Occipital lobe (tissue), 2 donors: ENCODE results near the gene DNAJC12. TPM values are rescaled to one million over a fixed set of nuclear protein-coding genes. Genes with fewer than 3 reads are reported as not detected.
"Not testable (repeated sequence)": the region's sequence is repeated elsewhere in the genome, so short reads cannot be mapped to it uniquely, and the experiment has no call there.

Experiments
- DNase-seq: peaks from one replicate; lab custom pipeline; 2025; lab: John Stamatoyannopoulos, UW
- total RNA-seq: library from RNA; depleted of rRNA; stranded (reverse); fragments of >200 nt; gene quantifications from one replicate; pipeline ENCODE4 v1.2.3, GENCODE V29; 2014

DNAJC12 gene
- total RNA-seq, 1 donor from 2014 or later: 1.7 TPM

- no peak for DNase-seq
These were observed 44.7 kb downstream of the DNAJC12 start for GRCh38 chr10:67793313-67793712.

- no peak for DNase-seq
These were observed 45.3 kb downstream of the DNAJC12 start for GRCh38 chr10:67792653-67793052.

- DNase-seq: no peak
These were observed 47.2 kb downstream of the DNAJC12 start for GRCh38 chr10:67790534-67791408.

GRCh38 chr10:67789769-67790168 is 48.2 kb downstream of the DNAJC12 start:
- DNase-seq: no peak

DNA sequence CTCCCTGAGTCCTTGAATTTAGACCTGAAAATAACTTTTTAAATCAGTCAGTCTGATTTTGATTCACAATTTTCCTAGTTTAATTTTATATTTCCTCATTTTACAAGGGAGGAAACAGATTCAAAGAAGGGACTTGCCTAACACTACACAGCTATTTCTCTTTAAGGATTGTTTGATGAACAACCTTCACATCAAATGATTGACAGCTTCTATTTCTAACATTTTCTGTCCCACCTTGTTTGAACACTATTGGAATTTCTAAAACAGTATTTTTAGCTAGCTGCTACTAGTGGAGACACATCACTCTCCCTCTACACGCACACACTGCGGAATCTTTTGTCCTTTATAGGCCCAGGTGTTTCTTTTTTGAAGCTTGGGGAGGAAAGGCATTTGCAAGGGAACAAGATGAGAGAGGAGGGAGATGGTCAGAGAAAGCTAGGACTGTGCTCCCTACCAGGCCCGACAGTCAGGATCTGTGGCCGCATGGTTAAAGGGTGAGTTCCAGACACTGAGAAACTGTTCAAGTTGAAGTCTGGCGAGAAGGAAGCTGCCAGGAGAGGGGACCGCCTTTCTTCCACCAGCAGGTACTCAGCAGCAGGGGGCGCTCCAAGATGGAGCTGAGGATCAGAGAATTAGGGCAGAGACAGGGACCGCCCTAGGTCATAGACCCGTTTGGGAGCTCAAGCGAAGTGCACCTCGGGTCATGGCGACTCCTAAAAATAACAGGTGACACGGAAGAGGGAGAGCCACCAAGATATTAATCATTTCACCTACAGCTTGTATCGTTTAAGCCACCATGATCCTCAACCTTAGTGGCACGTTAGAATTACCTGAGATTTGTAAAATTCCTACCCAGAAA is 49.7 kb downstream of the DNAJC12 start:
- DNase-seq: no peak

- no peak for DNase-seq
These were observed 52.9 kb downstream of the DNAJC12 start for GRCh38 chr10:67785098-67785497.

DNA sequence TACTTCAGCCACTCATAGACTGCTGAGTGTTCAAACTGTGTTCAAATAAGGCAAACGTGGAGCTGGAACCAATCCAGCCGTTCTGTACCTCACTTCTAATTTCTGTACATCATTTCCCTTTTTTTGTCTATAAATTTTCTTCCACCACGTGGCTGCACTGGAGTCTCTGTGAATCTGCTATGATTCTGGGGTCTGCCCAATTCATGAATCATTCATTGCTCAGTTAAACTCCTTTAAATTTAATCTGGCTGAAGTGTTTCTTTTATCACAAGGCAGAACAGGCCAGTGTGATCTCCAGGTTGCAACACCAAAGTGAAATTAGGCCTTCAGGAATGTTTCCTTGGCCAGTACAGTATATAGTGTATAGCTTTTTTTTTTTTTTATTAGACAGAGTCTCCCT is 53.5 kb downstream of the DNAJC12 start:
- DNase-seq: no peak

DNA sequence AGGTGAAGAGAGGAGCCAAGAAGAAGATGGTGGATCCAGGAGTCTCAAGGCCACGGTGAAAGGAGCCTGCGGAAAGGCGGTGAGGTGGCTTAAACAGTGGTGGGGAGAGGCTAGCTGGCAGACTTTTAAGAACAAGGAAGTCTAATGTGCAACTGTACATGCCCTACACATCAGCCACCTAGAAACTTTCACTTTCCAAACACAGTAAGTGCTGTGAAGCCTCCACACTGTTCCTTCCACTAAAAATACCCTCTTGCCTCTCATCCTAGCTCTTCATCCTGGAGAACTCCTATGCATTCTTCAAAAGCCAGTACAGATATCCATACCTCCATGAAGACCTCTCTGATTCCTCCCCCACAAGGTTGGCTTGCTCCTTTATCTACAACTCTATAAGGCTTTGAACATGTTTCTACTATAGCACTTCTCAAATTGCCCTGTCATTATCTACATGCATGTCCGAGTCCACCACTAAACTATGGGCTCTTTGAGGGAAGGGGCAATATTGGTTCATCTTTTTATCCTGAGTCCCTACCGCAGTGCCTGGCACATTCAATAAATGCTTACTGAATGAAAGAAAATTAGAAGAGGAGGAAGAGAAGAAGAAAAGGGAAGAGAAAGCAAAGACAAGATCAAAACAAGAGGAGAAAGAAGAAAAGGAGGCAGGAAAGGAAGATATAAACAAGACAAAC is 54.2 kb downstream of the DNAJC12 start:
- DNase-seq: no peak

- no peak for DNase-seq
These were observed 55.5 kb downstream of the DNAJC12 start for GRCh38 chr10:67782530-67782929.

DNA sequence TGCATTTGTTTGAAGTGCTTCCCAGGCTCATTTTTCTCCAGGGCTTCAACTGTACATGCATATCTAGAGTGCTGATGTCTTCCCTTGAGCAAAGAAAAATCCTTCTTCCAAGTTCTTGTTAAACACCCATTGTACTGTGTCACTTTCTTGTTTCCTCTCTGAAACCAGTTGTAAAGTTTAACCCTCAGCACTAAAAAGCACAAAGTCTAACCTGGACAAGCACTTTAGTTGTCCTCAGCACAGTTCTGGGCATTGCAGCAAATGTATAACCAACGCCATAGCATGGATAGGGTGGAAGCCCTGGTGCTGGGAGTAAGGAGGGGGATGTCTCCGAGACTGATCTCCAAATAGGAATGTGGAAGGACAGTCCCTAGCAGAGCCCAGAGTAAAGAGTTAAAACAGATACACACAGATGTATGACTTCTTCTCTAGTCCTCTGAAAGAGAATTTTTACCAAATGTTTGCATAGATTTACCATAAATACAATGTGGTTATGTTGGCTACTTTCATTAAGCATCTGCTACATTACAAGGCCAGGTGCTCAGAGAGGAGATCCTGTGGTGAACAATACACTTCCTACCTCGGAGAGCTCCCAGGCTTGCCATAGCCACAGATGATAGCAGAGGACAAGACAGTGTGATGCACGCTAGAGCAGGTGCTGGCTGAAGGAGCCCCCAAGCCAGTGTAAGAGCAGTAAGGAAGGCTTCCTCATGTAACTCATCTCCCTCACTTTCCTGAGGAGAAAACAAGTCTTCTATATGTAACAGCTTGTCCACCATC is 57.0 kb downstream of the DNAJC12 start:
- no peak for DNase-seq

GRCh38 chr10:67780204-67780621 is 57.8 kb downstream of the DNAJC12 start:
- DNase-seq: not testable (repeated sequence)

DNA sequence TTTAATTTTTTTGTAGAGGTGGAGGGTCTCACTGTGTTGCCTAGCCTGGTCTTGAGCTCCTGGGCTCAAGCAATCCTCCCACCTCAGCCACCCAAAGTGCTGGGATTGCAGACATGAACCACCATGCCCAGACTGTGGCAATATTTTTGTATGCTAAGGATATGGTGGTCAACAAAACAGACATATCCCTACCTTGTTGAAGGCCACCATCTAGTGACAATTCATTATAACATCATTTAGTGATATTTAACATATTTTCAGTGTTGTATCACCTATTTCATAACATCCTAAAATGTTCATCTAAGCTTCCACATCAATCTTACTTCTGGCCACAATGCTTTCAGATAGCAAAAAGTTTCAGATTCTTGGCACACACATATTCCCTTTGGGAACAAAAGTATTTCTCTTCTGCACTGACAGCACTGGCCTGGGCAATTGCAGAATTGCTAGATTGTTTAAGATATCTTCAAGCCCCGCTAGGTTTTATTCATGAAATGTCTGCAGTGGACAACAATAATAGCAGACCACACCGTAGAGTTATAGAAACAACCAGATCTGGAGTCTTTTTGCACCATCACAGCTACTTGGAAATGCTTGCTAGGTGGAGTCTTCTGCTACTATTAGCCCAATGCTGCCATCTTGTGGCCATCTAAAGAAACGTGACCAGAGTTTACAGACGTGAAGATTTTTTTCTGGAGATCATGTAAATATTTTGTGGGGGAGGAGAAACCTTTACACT is 58.4 kb downstream of the DNAJC12 start:
- peak; percentile 33 for DNase-seq

- DNase-seq: no peak
These were observed 61.6 kb downstream of the DNAJC12 start for GRCh38 chr10:67776371-67776770.

DNA sequence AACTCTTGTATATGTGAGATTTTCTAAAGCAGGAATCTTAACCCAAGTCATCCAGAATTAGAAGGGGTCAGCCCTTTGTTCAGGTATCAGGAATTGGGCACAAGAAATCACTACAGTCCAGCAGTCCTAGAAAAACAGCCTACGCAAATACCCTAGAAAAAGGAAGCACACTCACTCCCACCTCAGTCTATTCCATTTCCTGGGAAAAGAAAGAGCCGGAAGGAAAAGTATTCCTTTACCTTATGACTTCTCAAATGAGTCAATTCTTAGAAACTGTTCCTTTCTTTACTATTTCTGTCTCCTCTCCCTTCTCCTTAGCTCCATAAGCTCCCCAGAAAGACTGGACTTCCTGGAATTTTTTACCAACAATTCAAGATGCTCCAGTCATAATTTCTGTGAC is 62.7 kb downstream of the DNAJC12 start:
- no peak for DNase-seq

DNA sequence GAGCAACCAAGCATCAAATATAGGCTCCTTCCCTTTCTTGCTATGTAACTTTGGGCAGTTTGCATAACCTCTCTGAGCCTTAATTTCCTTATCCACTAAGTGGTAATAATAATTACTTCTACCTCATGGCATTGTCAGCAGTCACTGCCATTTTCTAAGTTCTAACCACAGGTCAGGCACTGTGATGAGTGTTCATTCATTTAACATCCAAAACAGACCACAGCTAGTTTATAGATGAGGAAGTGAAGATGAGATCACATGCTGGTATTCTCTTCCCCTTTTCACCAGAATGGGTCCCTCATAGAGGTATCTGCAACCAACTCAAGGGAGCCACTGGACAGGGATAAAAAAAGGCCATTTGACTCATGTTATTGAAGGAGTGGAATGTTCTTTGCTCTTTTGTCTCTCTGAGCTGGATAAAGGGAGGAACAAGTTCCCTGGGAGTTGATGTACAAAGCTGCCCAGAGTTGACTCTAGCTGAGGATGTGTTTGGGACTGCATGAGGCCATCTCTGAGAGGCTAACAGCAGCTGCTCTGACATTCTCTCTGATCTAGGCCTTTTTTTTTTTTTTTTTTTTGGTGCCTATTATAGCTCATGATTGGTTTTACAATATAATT is 65.0 kb downstream of the DNAJC12 start:
- no peak for DNase-seq

DNA sequence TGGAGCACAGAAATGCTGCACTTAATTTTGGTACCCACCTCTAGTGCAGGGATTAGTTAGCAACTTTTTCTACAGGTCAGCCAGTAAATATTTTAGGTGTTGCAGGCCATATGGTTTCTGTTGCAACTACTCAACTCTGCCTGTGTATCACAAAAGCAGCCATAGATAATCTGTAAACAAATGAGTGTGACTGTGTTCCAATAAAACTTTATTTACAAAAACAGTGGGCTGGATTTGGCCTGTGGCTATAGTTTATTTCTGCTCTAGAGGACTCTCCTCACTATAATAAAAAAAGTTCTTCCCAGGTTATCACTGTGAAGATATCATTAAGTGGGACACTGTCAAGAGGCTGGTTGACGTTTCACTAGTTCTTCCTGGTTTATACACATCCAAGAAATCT is 65.8 kb downstream of the DNAJC12 start:
- DNase-seq: no peak

- no peak for DNase-seq
These were observed 66.8 kb downstream of the DNAJC12 start for GRCh38 chr10:67771200-67771599.

GRCh38 chr10:67770537-67770936 is 67.5 kb downstream of the DNAJC12 start:
- no peak for DNase-seq

GRCh38 chr10:67767244-67767643 is 70.7 kb downstream of the DNAJC12 start:
- DNase-seq: no peak
